Tibial nerve (tissue), 4 donors: ENCODE measurements around the gene GULP1. TPM values are rescaled to one million over a fixed set of nuclear protein-coding genes. Genes with fewer than 3 reads are reported as not detected.

Experiments used
- DNase-seq, 2 donors: peaks; one replicate each; pipeline ENCODE4 v3.0.0-alpha.2; 2019; ENCODE audit warnings: low spot score in 2 of 2
- H3K27ac ChIP-seq, 4 donors: fragments of 200-600 bp; sonication (generic) in 3 of 4; one replicate each; pipeline ENCODE4 v1.5.1; 2017 to 2019; ENCODE audit warnings: mild to moderate bottlenecking in 1 of 4
- H3K27me3 ChIP-seq, 2 donors: fragments of 200-600 bp; sonication (generic) in 1 of 2; one replicate each; pipeline versions ENCODE4 v1.5.1 to v1.6.0; 2017 to 2019
- H3K36me3 ChIP-seq, 3 donors: fragments of 200-600 bp; sonication (generic); one replicate each; pipeline ENCODE4 v1.5.1; 2018 to 2019
- H3K4me1 ChIP-seq, 4 donors: fragments of 200-600 bp; sonication (generic) in 3 of 4; one replicate each; pipeline ENCODE4 v1.5.1; 2017 to 2019
- H3K4me3 ChIP-seq, 4 donors: fragments of 200-600 bp; sonication (generic) in 3 of 4; one replicate each; pipeline ENCODE4 v1.5.1; 2017 to 2019; ENCODE audit warnings: mild to moderate bottlenecking in 1 of 4, moderate library complexity in 1 of 4
- H3K9me3 ChIP-seq, 4 donors: fragments of 200-600 bp; sonication (generic) in 3 of 4; one replicate each; pipeline ENCODE4 v1.5.1; 2017 to 2019
- CTCF ChIP-seq, 5 experiments: fragments of 200-600 bp in 3 of 5; fragments of 450-650 bp in 2 of 5; sonication (generic) in 3 of 5; IDR thresholded peaks; one replicate each; pipeline ENCODE4 v1.5.1; 2016 to 2019; ENCODE audit warnings: antibody characterized with exemption in 5 of 5, mild to moderate bottlenecking in 3 of 5, moderate library complexity in 2 of 5
- EP300 ChIP-seq, 2 donors: sonication (generic); formaldehyde crosslinking; IDR thresholded peaks; one replicate each; pipeline ENCODE4 v1.6.1; 2017; ENCODE audit warnings: antibody characterized with exemption in 2 of 2, mild to moderate bottlenecking in 1 of 2
- POLR2A ChIP-seq, 2 donors: fragments of 450-650 bp; IDR thresholded peaks; one replicate each; pipeline ENCODE4 v1.6.1; 2017; ENCODE audit warnings: antibody characterized with exemption in 2 of 2, mild to moderate bottlenecking in 2 of 2, moderate library complexity in 2 of 2
- WGBS, 2 donors: methylation state at CpG; one replicate each; pipeline ENCODE4 v1.1.5; 2018; 5-methylcytosine and 5-hydroxymethylcytosine counted together
- total RNA-seq, 4 donors: library from RNA; depleted of rRNA; stranded (reverse); fragments of >200 nt; gene quantifications; one replicate each; pipeline ENCODE4 v1.1.0, GENCODE V29; 2016

GULP1 gene
- total RNA-seq, 4 donors from 2014 or later: 63.4 to 89.2 (median 78.1) TPM

DNA sequence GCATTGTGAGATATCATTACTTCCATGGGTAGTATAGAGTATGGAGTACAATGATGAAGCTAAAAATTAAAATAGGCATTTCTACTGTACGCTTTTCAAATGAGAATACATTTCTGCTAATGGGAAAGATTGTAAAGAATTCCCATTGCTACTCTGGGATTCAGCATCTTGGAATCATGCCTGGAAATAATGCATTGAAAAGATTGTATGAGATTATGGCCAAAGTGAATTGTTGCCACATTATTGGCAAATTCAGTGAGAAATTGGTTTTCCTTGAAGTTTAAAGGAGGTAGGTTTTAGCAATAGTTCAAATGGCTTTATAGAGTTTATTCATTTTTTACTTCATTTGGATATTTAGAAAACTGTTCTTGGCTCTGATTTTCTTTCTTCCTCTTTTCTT is 157.9 kb downstream of the GULP1 start:
- DNase-seq: no peak
- WGBS, 2 donors: 59 to 71% methylated on average over 1 of the region's 1 CpG
- TF ChIP-seq POLR2A (IDR thresholded peaks at IDR 0.05) (no peak), EP300 (IDR thresholded peaks at IDR 0.05) (no peak), CTCF (IDR thresholded peaks at IDR 0.05) (no peak)
- Histone ChIP-seq H3K27me3 (no peaks in the 10 kb centered on the region), H3K36me3 (peaks cover 0 to 7% (median 0%) of the 10 kb centered on the region in 3 donors), H3K27ac (no peak overlapping the region), H3K9me3 (no peaks in the 10 kb centered on the region), H3K4me1 (peaks cover 0 to 23% (median 2%) of the 10 kb centered on the region in 4 donors), H3K4me3 (no peak overlapping the region)

- no peaks in the 10 kb centered on the region for H3K27me3 ChIP-seq
- no peaks in the 10 kb centered on the region for H3K9me3 ChIP-seq
- H3K36me3 ChIP-seq: peaks cover 0 to 7% (median 0%) of the 10 kb centered on the region in 3 donors
- H3K27ac ChIP-seq: no peak overlapping the region
- no peak overlapping the region for H3K4me3 ChIP-seq
- TF ChIP-seq EP300 (IDR thresholded peaks at IDR 0.05) (no peak), CTCF (IDR thresholded peaks at IDR 0.05) (no peak), POLR2A (IDR thresholded peaks at IDR 0.05) (no peak)
- DNase-seq: no peak
- H3K4me1 ChIP-seq: peaks cover 0 to 20% (median 2%) of the 10 kb centered on the region in 4 donors
Measured at GRCh38 chr2:188449971-188450370, 158.3 kb downstream of the GULP1 start.

- Histone ChIP-seq H3K9me3 (no peaks in the 10 kb centered on the region), H3K27me3 (no peaks in the 10 kb centered on the region), H3K36me3 (peaks cover 0 to 7% (median 0%) of the 10 kb centered on the region in 3 donors), H3K4me1 (peaks cover 0 to 20% (median 2%) of the 10 kb centered on the region in 4 donors), H3K27ac (no peak overlapping the region), H3K4me3 (no peak overlapping the region)
- 71 to 74% methylated on average over 2 of the region's 2 CpGs for WGBS, 2 donors
- TF ChIP-seq CTCF (IDR thresholded peaks at IDR 0.05): no peak
- no peak for TF ChIP-seq EP300 (IDR thresholded peaks at IDR 0.05)
- no peak for TF ChIP-seq POLR2A (IDR thresholded peaks at IDR 0.05)
- no peak for DNase-seq
Measured at GRCh38 chr2:188450732-188451483, 159.2 kb downstream of the GULP1 start.

DNA sequence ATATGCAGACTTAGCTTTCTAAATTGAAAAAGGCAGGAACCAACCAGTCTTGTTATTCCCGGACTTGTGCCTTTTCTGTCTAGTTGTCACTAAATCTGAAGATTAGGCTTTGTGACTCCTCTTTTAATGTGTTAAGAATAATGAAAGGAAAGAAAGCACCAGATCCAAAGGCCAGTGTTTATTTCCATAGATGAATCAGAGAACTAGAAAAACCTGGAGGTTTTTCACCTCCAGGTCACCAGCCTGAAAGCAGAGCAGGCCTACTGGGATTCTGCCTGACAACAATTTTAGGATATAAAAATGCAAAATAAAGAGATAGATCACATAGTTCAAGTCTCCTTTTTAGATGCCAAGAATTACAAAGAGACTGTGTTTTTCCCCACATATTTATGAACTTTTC is 160.4 kb downstream of the GULP1 start:
- TF ChIP-seq CTCF (IDR thresholded peaks at IDR 0.05) (no peak), POLR2A (IDR thresholded peaks at IDR 0.05) (no peak), EP300 (IDR thresholded peaks at IDR 0.05) (no peak)
- WGBS, 2 donors: 54 to 59% methylated on average over 1 of the region's 1 CpG
- Histone ChIP-seq H3K36me3 (peaks cover 0 to 7% (median 0%) of the 10 kb centered on the region in 3 donors), H3K27ac (no peak overlapping the region), H3K4me1 (peaks cover 0 to 20% (median 2%) of the 10 kb centered on the region in 4 donors), H3K4me3 (no peak overlapping the region), H3K27me3 (no peaks in the 10 kb centered on the region), H3K9me3 (no peaks in the 10 kb centered on the region)
- DNase-seq: no peak

GRCh38 chr2:188456114-188456909 is 164.6 kb downstream of the GULP1 start:
- no peak overlapping the region for H3K4me3 ChIP-seq
- DNase-seq: no peak
- H3K36me3 ChIP-seq: peaks cover 0 to 7% (median 0%) of the 10 kb centered on the region in 3 donors
- peaks cover 0 to 14% (median 0%) of the 10 kb centered on the region in 4 donors for H3K4me1 ChIP-seq
- TF ChIP-seq EP300 (IDR thresholded peaks at IDR 0.05) (no peak), POLR2A (IDR thresholded peaks at IDR 0.05) (no peak), CTCF (IDR thresholded peaks at IDR 0.05) (no peak)
- no peaks in the 10 kb centered on the region for H3K27me3 ChIP-seq
- WGBS, 2 donors: 86 to 92% methylated on average over 12 of the region's 12 CpGs
- no peak overlapping the region for H3K27ac ChIP-seq
- H3K9me3 ChIP-seq: no peaks in the 10 kb centered on the region
